Measurements from ENCODE around the gene ERC2. TPM values are rescaled to one million over a fixed set of nuclear protein-coding genes. Genes with fewer than 3 reads are reported as not detected.

Gene ERC2
- total RNA-seq, 1 donor from 2014 or later: 48.3 TPM

GRCh38 chr3:56304069-56304468 lies 164.2 kb downstream of the ERC2 start:
- Mint-ChIP-seq H3K4me1 (ENCODE audit: low read depth, unreplicated experiment) (no peaks in the 10 kb centered on the region), H3K4me3 (ENCODE audit: unreplicated experiment) (no peak overlapping the region), H3K9me3 (ENCODE audit: unreplicated experiment) (no peaks in the 10 kb centered on the region), H3K27me3 (ENCODE audit: unreplicated experiment) (no peaks in the 10 kb centered on the region), H3K27ac (ENCODE audit: unreplicated experiment) (no peak overlapping the region), H3K36me3 (ENCODE audit: unreplicated experiment) (no peaks in the 10 kb centered on the region)
- no peak for DNase-seq
- TF ChIP-seq CTCF (IDR thresholded peaks at IDR 0.05; ENCODE audit: partially characterized antibody, unreplicated experiment): no peak

GRCh38 chr3:56303487-56303886 lies 164.8 kb downstream of the ERC2 start:
- Mint-ChIP-seq H3K36me3 (ENCODE audit: unreplicated experiment) (no peaks in the 10 kb centered on the region), H3K4me1 (ENCODE audit: low read depth, unreplicated experiment) (no peaks in the 10 kb centered on the region), H3K4me3 (ENCODE audit: unreplicated experiment) (no peak overlapping the region), H3K9me3 (ENCODE audit: unreplicated experiment) (no peaks in the 10 kb centered on the region), H3K27me3 (ENCODE audit: unreplicated experiment) (no peaks in the 10 kb centered on the region), H3K27ac (ENCODE audit: unreplicated experiment) (no peak overlapping the region)
- DNase-seq: peak; percentile 62
- TF ChIP-seq CTCF (IDR thresholded peaks at IDR 0.05; ENCODE audit: partially characterized antibody, unreplicated experiment): peak; percentile 69

- H3K4me3 Mint-ChIP-seq (ENCODE audit: unreplicated experiment): no peak overlapping the region
- H3K4me1 Mint-ChIP-seq (ENCODE audit: low read depth, unreplicated experiment): no peaks in the 10 kb centered on the region
- no peak for DNase-seq
- H3K36me3 Mint-ChIP-seq (ENCODE audit: unreplicated experiment): no peaks in the 10 kb centered on the region
- peak; percentile 21 for TF ChIP-seq CTCF (IDR thresholded peaks at IDR 0.05; ENCODE audit: partially characterized antibody, unreplicated experiment)
- no peaks in the 10 kb centered on the region for H3K9me3 Mint-ChIP-seq (ENCODE audit: unreplicated experiment)
- H3K27me3 Mint-ChIP-seq (ENCODE audit: unreplicated experiment): no peaks in the 10 kb centered on the region
- no peak overlapping the region for H3K27ac Mint-ChIP-seq (ENCODE audit: unreplicated experiment)
Measured at GRCh38 chr3:56302417-56302816, 165.8 kb downstream of the ERC2 start.

GRCh38 chr3:56297281-56297840 lies 170.9 kb downstream of the ERC2 start:
- H3K27me3 Mint-ChIP-seq (ENCODE audit: unreplicated experiment): no peaks in the 10 kb centered on the region
- H3K9me3 Mint-ChIP-seq (ENCODE audit: unreplicated experiment): no peaks in the 10 kb centered on the region
- no peak overlapping the region for H3K4me3 Mint-ChIP-seq (ENCODE audit: unreplicated experiment)
- no peak for TF ChIP-seq CTCF (IDR thresholded peaks at IDR 0.05; ENCODE audit: partially characterized antibody, unreplicated experiment)
- H3K4me1 Mint-ChIP-seq (ENCODE audit: low read depth, unreplicated experiment): no peaks in the 10 kb centered on the region
- no peaks in the 10 kb centered on the region for H3K36me3 Mint-ChIP-seq (ENCODE audit: unreplicated experiment)
- DNase-seq: no peak
- H3K27ac Mint-ChIP-seq (ENCODE audit: unreplicated experiment): no peak overlapping the region

- Mint-ChIP-seq H3K9me3 (ENCODE audit: unreplicated experiment) (no peaks in the 10 kb centered on the region), H3K4me3 (ENCODE audit: unreplicated experiment) (no peak overlapping the region), H3K4me1 (ENCODE audit: low read depth, unreplicated experiment) (no peaks in the 10 kb centered on the region), H3K36me3 (ENCODE audit: unreplicated experiment) (no peaks in the 10 kb centered on the region), H3K27me3 (ENCODE audit: unreplicated experiment) (no peaks in the 10 kb centered on the region), H3K27ac (ENCODE audit: unreplicated experiment) (no peak overlapping the region)
- no peak for DNase-seq
- no peak for TF ChIP-seq CTCF (IDR thresholded peaks at IDR 0.05; ENCODE audit: partially characterized antibody, unreplicated experiment)
Measured at GRCh38 chr3:56296361-56296760, 171.9 kb downstream of the ERC2 start.
